Measurements from ENCODE around the gene CRACDL. TPM values are rescaled to one million over a fixed set of nuclear protein-coding genes. Genes with fewer than 3 reads are reported as not detected.

CRACDL gene
- polyA plus RNA-seq, 1 experiment = not detected

DNA sequence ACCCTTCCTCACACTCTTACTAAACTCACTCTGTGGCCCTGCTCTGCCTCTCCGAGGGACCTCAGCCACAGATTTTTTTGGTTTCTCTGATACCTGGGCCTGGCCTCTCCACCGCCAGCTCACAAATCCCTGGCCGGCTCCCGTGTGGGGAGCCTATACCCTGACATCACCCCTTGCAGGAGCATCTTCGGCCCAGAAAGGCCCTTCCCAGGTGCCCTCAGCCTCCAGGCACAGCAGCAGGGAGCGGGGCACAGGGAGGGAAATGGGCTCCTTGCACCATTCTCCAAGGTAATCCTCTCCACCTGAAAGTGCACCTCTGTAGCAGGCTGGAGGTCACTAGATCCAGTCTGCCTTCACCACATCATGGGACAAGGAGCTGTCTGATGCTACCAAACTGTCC lies 43.2 kb downstream of the CRACDL start:
- no peak overlapping the region for H3K4me3 ChIP-seq (ENCODE audit: low read depth, low read length)
- no peak for DNase-seq (ENCODE audit: low read depth)
- POLR2A ChIA-PET = no interaction called here
- no peaks in the 10 kb centered on the region for H3K36me3 ChIP-seq (ENCODE audit: control insufficient read depth, insufficient read depth, low read length)
- 0 out of 2 replicates have a peak, but pooled peaks cover 1% of the 10 kb centered on the region for H3K27me3 ChIP-seq (ENCODE audit: control insufficient read depth, insufficient read depth, low read length)
- TF ChIP-seq, protein P1, sequence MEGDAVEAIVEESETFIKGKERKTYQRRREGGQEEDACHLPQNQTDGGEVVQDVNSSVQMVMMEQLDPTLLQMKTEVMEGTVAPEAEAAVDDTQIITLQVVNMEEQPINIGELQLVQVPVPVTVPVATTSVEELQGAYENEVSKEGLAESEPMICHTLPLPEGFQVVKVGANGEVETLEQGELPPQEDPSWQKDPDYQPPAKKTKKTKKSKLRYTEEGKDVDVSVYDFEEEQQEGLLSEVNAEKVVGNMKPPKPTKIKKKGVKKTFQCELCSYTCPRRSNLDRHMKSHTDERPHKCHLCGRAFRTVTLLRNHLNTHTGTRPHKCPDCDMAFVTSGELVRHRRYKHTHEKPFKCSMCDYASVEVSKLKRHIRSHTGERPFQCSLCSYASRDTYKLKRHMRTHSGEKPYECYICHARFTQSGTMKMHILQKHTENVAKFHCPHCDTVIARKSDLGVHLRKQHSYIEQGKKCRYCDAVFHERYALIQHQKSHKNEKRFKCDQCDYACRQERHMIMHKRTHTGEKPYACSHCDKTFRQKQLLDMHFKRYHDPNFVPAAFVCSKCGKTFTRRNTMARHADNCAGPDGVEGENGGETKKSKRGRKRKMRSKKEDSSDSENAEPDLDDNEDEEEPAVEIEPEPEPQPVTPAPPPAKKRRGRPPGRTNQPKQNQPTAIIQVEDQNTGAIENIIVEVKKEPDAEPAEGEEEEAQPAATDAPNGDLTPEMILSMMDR (IDR thresholded peaks at IDR 0.05; ENCODE audit: insufficient read depth, low read depth, low read length) = no peak
- CTCF ChIA-PET = no interaction called here

DNA sequence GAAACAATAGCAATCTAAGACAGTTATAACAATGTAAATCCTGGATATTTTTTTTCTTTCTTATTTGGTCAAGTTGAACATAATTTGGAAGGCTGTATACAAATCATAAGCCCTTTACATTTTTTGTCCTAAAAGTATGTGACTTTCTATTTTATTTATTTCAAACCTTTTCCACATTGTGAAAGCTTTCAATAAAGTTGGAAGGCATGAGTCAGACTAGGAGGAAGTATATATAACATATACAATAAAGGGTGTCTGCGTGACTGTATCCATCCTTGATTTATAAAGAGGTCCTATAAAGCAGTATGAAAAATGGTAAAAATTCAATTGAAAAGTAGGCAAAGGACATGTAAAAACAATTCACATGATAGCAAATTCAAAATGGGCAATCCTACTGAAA lies 44.4 kb downstream of the CRACDL start:
- ChIA-PET POLR2A (no interaction called here), CTCF (no interaction called here)
- TF ChIP-seq, protein P1 (IDR thresholded peaks at IDR 0.05; ENCODE audit: insufficient read depth, low read depth, low read length) = no peak

DNA sequence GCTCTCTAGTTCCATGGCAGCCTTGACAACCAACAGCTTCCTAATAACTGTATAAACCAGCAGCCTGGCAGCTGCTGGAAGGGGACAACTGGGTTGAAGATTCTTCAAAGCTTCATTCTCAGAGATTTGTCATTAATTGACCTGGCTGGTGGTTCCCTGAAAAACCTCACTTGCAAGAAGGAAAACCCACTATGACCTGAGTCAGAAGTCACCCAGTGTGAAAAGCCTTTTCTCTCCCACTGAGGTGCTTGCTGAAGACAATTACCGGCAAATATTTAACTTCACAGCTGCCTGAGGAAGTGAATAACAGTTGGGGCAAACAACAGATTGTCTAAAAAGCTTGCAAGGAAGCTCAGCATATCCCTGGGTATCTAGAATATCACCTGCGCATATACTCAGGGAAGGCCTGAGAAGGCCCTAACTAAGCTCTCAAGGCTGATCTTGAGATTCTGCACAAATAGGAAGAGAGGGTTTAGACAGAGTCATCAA lies 49.9 kb downstream of the CRACDL start:
- Histone ChIP-seq H3K36me3 (ENCODE audit: control insufficient read depth, insufficient read depth, low read length) (no peaks in the 10 kb centered on the region), H3K27me3 (ENCODE audit: control insufficient read depth, insufficient read depth, low read length) (no peaks in the 10 kb centered on the region), H3K4me3 (ENCODE audit: low read depth, low read length) (no peak overlapping the region)
- DNase-seq (ENCODE audit: low read depth) = no peak
- POLR2A ChIA-PET = no interaction called here
- TF ChIP-seq, protein P1 (IDR thresholded peaks at IDR 0.05; ENCODE audit: insufficient read depth, low read depth, low read length) = no peak
- CTCF ChIA-PET = interaction anchor here (1.2 to 1.4 kb wide), 2 partner anchors 13 to 20 kb away, joined by 3 to 4 read pairs; no protein-coding TSS in a partner anchor

More for the DNA sequence above, 44.4 kb downstream of the CRACDL start:
- Histone ChIP-seq H3K4me3 (ENCODE audit: low read depth, low read length) (no peak overlapping the region), H3K36me3 (ENCODE audit: control insufficient read depth, insufficient read depth, low read length) (no peaks in the 10 kb centered on the region), H3K27me3 (ENCODE audit: control insufficient read depth, insufficient read depth, low read length) (no peaks in the 10 kb centered on the region)
- DNase-seq (ENCODE audit: low read depth) = no peak

DNA sequence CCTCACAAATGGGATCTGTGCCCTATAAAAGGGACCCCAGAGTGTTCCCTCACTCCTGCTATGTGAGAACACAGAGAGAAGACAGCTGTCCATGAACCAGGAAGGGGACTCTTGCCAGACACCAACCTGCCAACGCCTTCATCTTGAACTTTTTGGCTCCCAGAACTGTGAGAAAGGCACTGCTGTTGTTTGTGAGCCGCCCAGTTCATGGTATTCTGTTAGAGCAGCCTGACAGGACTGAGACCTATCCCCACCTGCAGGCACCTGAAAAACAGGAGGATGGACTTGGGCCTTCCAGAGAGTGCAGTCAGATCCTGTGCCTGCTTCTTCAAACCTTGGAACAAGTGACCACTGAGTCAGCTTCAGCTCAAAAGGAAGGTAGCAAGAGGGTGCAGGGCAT lies 51.4 kb downstream of the CRACDL start:
- Histone ChIP-seq H3K4me3 (ENCODE audit: low read depth, low read length) (no peak overlapping the region), H3K27me3 (ENCODE audit: control insufficient read depth, insufficient read depth, low read length) (no peaks in the 10 kb centered on the region), H3K36me3 (ENCODE audit: control insufficient read depth, insufficient read depth, low read length) (no peaks in the 10 kb centered on the region)
- POLR2A ChIA-PET = no interaction called here
- TF ChIP-seq, protein P1 (IDR thresholded peaks at IDR 0.05; ENCODE audit: insufficient read depth, low read depth, low read length) = no peak
- CTCF ChIA-PET = no interaction called here
- DNase-seq (ENCODE audit: low read depth) = no peak

DNA sequence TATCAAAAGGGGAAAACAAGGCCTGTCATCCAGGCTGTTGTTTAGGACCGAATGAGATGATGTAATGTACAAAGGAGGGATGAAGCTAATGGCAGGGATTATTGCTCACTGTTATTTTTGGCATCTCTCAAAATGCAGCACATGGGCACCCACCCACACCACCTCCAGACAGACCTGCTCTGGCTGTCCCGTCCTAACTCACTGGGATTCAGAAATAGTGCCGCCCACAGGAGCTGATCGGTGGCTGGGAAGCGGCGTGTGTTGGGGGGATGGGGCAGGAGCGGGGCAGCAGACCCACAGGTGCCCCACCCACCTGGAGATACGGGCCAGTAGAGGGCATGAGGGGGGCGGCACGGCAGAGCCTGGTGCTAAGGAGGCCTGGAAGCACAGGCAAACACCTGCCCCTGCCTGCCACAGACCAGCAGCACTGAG lies 52.2 kb downstream of the CRACDL start:
- H3K36me3 ChIP-seq (ENCODE audit: control insufficient read depth, insufficient read depth, low read length) = no peaks in the 10 kb centered on the region
- no peak for DNase-seq (ENCODE audit: low read depth)
- no peaks in the 10 kb centered on the region for H3K27me3 ChIP-seq (ENCODE audit: control insufficient read depth, insufficient read depth, low read length)
- ChIA-PET CTCF (no interaction called here), POLR2A (no interaction called here)
- H3K4me3 ChIP-seq (ENCODE audit: low read depth, low read length) = no peak overlapping the region
- TF ChIP-seq, protein P1 (IDR thresholded peaks at IDR 0.05; ENCODE audit: insufficient read depth, low read depth, low read length) = no peak

All from BJ (cell line).